SH-SY5Y (cell line): Measurements from ENCODE around the gene TCP11L2.

Source experiments
- GATA2 ChIP-seq: IDR thresholded peaks from 2 replicates; pipeline ENCODE4 v1.6.1; 2011; ENCODE audit warnings: mild to moderate bottlenecking, low read depth, low read length
- GATA3 ChIP-seq: IDR thresholded peaks from 2 replicates; pipeline ENCODE4 v1.6.1; 2011; ENCODE audit warnings: low read depth, mild to moderate bottlenecking, low read length, moderate library complexity

DNA sequence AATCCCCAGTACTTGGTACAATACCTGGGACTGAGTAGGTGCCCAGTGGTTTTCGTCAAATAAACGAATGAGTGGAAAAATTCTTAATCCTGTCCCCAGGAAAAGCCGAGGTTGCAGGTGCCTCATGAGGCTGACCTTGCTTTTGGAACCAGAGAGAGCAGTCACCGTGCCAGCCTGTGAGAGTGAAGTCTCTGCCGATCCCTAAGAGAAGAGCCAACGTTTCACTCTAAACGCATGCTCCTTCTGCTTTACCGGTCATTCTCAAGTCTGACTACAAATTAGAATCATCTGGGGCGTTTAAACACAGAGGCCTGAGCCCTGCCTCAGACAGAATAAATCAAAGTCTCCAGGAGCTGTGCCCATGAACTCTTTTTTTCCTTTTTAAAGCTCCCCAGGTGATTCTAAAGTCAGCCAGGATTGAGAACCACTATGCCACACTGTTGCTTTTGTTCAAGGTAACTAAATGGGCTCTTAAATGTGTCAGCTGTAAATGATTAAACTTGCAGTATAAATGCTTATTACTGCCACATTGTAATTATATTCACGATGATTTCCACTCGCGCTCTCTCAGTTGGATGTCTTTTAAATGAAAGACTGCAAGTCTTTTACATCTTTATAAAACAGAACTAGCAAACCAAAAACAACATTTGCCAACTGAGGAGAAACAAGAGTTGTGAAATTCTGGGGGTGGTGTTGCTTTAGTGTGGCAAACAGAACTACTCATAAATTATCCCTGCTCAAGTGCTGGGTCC lies 26.9 kb downstream of the TCP11L2 start:
- no peak for TF ChIP-seq GATA3
- TF ChIP-seq GATA2: no peak
